H1 (cell line): ENCODE results near the gene LLPH. TPM values are rescaled to one million over a fixed set of nuclear protein-coding genes. Genes with fewer than 3 reads are reported as not detected.

Source experiments
- CTBP2 ChIP-seq: IDR thresholded peaks from 2 replicates; pipeline ENCODE4 v1.7.0; 2011; ENCODE audit warnings: borderline replicate concordance, mild to moderate bottlenecking, moderate library complexity, mixed read lengths, low read length; ENCODE audit not compliant: insufficient read depth, insufficient read length
- EGR1 ChIP-seq: IDR thresholded peaks from 2 replicates; pipeline ENCODE4 v1.6.1; 2011; ENCODE audit warnings: low read depth, low read length, borderline replicate concordance
- RAD21 ChIP-seq, 2 experiments: IDR thresholded peaks in 1 of 2; conservative IDR thresholded peaks in 1 of 2; 2 replicates each; pipeline ENCODE4 v1.6.1; 2011; ENCODE audit warnings: low read depth in 2 of 2, low read length in 2 of 2, improper control_type of control experiment in 1 of 2, inconsistent platforms in 1 of 2, mild to moderate bottlenecking in 1 of 2, moderate library complexity in 1 of 2
- RFX5 ChIP-seq: IDR thresholded peaks from 2 replicates; pipeline ENCODE4 v1.6.1; 2011; ENCODE audit warnings: low read depth, low read length, improper control_type of control experiment, borderline replicate concordance
- SUZ12 ChIP-seq: fragments of 200-600 bp; sonication (generic); IDR thresholded peaks from 2 replicates; pipeline ENCODE4 v1.6.1; 2012; ENCODE audit warnings: mild to moderate bottlenecking, inconsistent platforms, low read length, moderate library complexity, mixed read lengths
- polyA plus RNA-seq, 7 experiments: library from polyadenylated mRNA; depleted of rRNA in 3 of 7; stranded (reverse) in 5 of 7; unstranded in 2 of 7; fragments of >200 nt in 5 of 7; fragments of 200-250 nt in 2 of 7; gene quantifications; 1 replicate in 5 of 7; 2 replicates in 1 of 7; 4 replicates in 1 of 7; pipeline versions ENCODE4 v1.2.1 to v1.2.3, GENCODE V29; 2011 to 2013; ENCODE audit warnings: missing spikeins in 2 of 7, mixed read lengths in 2 of 7
- total RNA-seq: library from RNA; stranded (reverse); fragmentation: NEBNext Ultra II Directional; extraction: Animal tissue kit (Norgen Biotek cat#: 25700); gene quantifications from 2 replicates; pipeline ENCODE4 v1.2.1, GENCODE V29; 2021

LLPH gene
- total and polyA plus RNA-seq, 2 of the 8 experiments (the other 6 are each of a cell fraction or from before 2014, with no cell fraction given) = 2.3 to 31.3 TPM

GRCh38 chr12:66137937-66138336, 7.4 kb upstream of the LLPH start (continued):
- TF ChIP-seq EGR1 (no peak), RFX5 (no peak), RAD21 (IDR thresholded peaks at IDR 0.05 in 1 of 2, conservative IDR thresholded peaks at IDR 0.05 in 1 of 2; ENCODE audit: low read depth in 2 of 2, low read length in 2 of 2) (no peak), SUZ12 (no peak), CTBP2 (no peak)
- TF ChIP-seq, all 59 proteins: peak for 0
